ENCODE results near the gene MYL6B. TPM values are rescaled to one million over a fixed set of nuclear protein-coding genes. Genes with fewer than 3 reads are reported as not detected.

MYL6B gene
- total and polyA plus RNA-seq, 7 experiments from 2014 or later, result 3.7 to 60.3 (median 6.7) TPM

GRCh38 chr12:56129206-56129941, 23.0 kb upstream of the MYL6B start:
- Mint-ChIP-seq H3K36me3 (peaks cover 10 to 46% (median 37%) of the 10 kb centered on the region in 5 donors), H3K4me1 (peaks cover 40 to 75% (median 68%) of the 10 kb centered on the region in 7 donors), H3K27ac (peak overlapping the region; percentile 86 to 97 (median 91)), H3K27me3 (no peaks in the 10 kb centered on the region), H3K9me3 (peaks cover 0 to 8% (median 0%) of the 10 kb centered on the region in 11 donors), H3K4me3 (peak overlapping the region; percentile 95 to 100 (median 98))
- POLR2A ChIA-PET, result interaction anchor here (0.6 to 13.1 kb wide), 12 partner anchors 12 to 209 kb away, joined by 3 to 192 read pairs (median 16); partner anchors contain the start of genes IL23A, MYL6, MYL6B and PA2G4
- peak; percentile 34 to 78 (median 68) for DNase-seq
- intact Hi-C loops (cut with micrococcal nuclease), result loop anchor here in 1 of 2 donors (1.0 to 5.0 kb wide), 5 partner anchors 9 to 958 kb away; partner anchors contain the start of genes MYL6B, NAB2, STAT2 and TIMELESS
- H3K4me3 ChIP-seq (ENCODE audit: low read length), result peak overlapping the region; percentile 77
- peaks cover 38 to 48% (median 39%) of the 10 kb centered on the region in 3 experiments for H3K36me3 ChIP-seq (ENCODE audit: control insufficient read depth in 2 of 3, insufficient read depth in 3 of 3, low read length in 3 of 3)
- CTCF ChIA-PET, result interaction anchor here (0.5 to 13.4 kb wide), 8 partner anchors 11 to 373 kb away, joined by 3 to 193 read pairs (median 8); partner anchors contain the start of genes MYL6 and SMARCC2
- peak overlapping the region; percentile 84 for H3K27ac ChIP-seq (ENCODE audit: low read depth, low read length)
- no peaks in the 10 kb centered on the region for H3K27me3 ChIP-seq (ENCODE audit: control insufficient read depth in 2 of 2, insufficient read depth in 2 of 2, low read length in 2 of 2)
- H3K4me1 ChIP-seq (ENCODE audit: control insufficient read depth in 2 of 2, insufficient read depth in 2 of 2, low read length in 2 of 2), result peaks cover 39 to 58% of the 10 kb centered on the region in 2 donors
- peak; percentile 16 for ATAC-seq
- no peaks in the 10 kb centered on the region for H3K9me3 ChIP-seq (ENCODE audit: control insufficient read depth in 2 of 3, low read length in 3 of 3)

GRCh38 chr12:56129942-56130495, 22.4 kb upstream of the MYL6B start:
- peaks cover 10 to 47% (median 37%) of the 10 kb centered on the region in 5 donors for H3K36me3 Mint-ChIP-seq
- H3K27me3 ChIP-seq (ENCODE audit: control insufficient read depth in 2 of 2, insufficient read depth in 2 of 2, low read length in 2 of 2), result no peaks in the 10 kb centered on the region
- H3K27ac ChIP-seq (ENCODE audit: low read depth, low read length), result peak overlapping the region; percentile 84
- peak overlapping the region; percentile 86 to 97 (median 91) for H3K27ac Mint-ChIP-seq
- H3K4me3 ChIP-seq (ENCODE audit: low read length), result peak overlapping the region; percentile 77
- no peak for DNase-seq
- intact Hi-C loops (cut with micrococcal nuclease), result loop anchor here in 1 of 2 donors (1.0 to 5.0 kb wide), 5 partner anchors 8 to 957 kb away; partner anchors contain the start of genes MYL6B, NAB2, STAT2 and TIMELESS
- peaks cover 0 to 8% (median 0%) of the 10 kb centered on the region in 11 donors for H3K9me3 Mint-ChIP-seq
- peaks cover 40 to 71% (median 63%) of the 10 kb centered on the region in 7 donors for H3K4me1 Mint-ChIP-seq
- H3K9me3 ChIP-seq (ENCODE audit: control insufficient read depth in 2 of 3, low read length in 3 of 3), result no peaks in the 10 kb centered on the region
- CTCF ChIA-PET, result interaction anchor here (0.5 to 5.2 kb wide), 6 partner anchors 10 to 372 kb away, joined by 3 to 37 read pairs (median 7); partner anchors contain the start of gene SMARCC2
- peaks cover 39 to 54% (median 44%) of the 10 kb centered on the region in 3 experiments for H3K36me3 ChIP-seq (ENCODE audit: control insufficient read depth in 2 of 3, insufficient read depth in 3 of 3, low read length in 3 of 3)
- POLR2A ChIA-PET, result interaction anchor here (0.6 to 13.1 kb wide), 10 partner anchors 12 to 209 kb away, joined by 3 to 192 read pairs (median 4); partner anchors contain the start of genes IL23A, MYL6, MYL6B and RPL41
- H3K4me3 Mint-ChIP-seq, result peak overlapping the region; percentile 95 to 100 (median 98)
- H3K27me3 Mint-ChIP-seq, result no peaks in the 10 kb centered on the region
- no peak for ATAC-seq
- H3K4me1 ChIP-seq (ENCODE audit: control insufficient read depth in 2 of 2, insufficient read depth in 2 of 2, low read length in 2 of 2), result peaks cover 39 to 55% of the 10 kb centered on the region in 2 donors

GRCh38 chr12:56130876-56131275, 21.5 kb upstream of the MYL6B start:
- ChIA-PET CTCF (interaction anchor here (0.6 to 1.5 kb wide), 3 partner anchors 14 to 58 kb away, joined by 3 to 10 read pairs (median 7); partner anchors contain the start of gene SMARCC2), POLR2A (interaction anchor here (1.0 to 13.1 kb wide), 7 partner anchors 13 to 205 kb away, joined by 3 to 192 read pairs (median 6); partner anchors contain the start of genes MYL6, MYL6B, PA2G4 and RPL41)
- Histone ChIP-seq H3K4me1 (ENCODE audit: control insufficient read depth in 2 of 2, insufficient read depth in 2 of 2, low read length in 2 of 2) (peaks cover 35 to 46% of the 10 kb centered on the region in 2 donors), H3K36me3 (ENCODE audit: control insufficient read depth in 2 of 3, insufficient read depth in 3 of 3, low read length in 3 of 3) (peaks cover 39 to 62% (median 46%) of the 10 kb centered on the region in 3 experiments), H3K27ac (ENCODE audit: low read depth, low read length) (peak overlapping the region; percentile 84), H3K27me3 (ENCODE audit: control insufficient read depth in 2 of 2, insufficient read depth in 2 of 2, low read length in 2 of 2) (no peaks in the 10 kb centered on the region), H3K4me3 (ENCODE audit: low read length) (peak overlapping the region; percentile 77), H3K9me3 (ENCODE audit: control insufficient read depth in 2 of 3, low read length in 3 of 3) (no peaks in the 10 kb centered on the region)
- no peak for DNase-seq
- no peak for ATAC-seq
- Mint-ChIP-seq H3K36me3 (peaks cover 10 to 49% (median 38%) of the 10 kb centered on the region in 5 donors), H3K27me3 (no peaks in the 10 kb centered on the region), H3K9me3 (peaks cover 0 to 8% (median 0%) of the 10 kb centered on the region in 11 donors), H3K4me3 (peak overlapping the region; percentile 95 to 100 (median 98)), H3K27ac (peak overlapping the region; percentile 49 to 97 (median 90)), H3K4me1 (peaks cover 40 to 70% (median 66%) of the 10 kb centered on the region in 7 donors)
- intact Hi-C loops (cut with micrococcal nuclease), result no loop called here

GRCh38 chr12:56134897-56135296, 17.5 kb upstream of the MYL6B start:
- Mint-ChIP-seq H3K4me1 (peaks cover 52 to 80% (median 75%) of the 10 kb centered on the region in 7 donors), H3K27ac (peak overlapping the region in 3 of 9 donors; percentile 83 to 86 (median 84)), H3K36me3 (peaks cover 20 to 76% (median 63%) of the 10 kb centered on the region in 5 donors), H3K27me3 (no peaks in the 10 kb centered on the region), H3K4me3 (no peak overlapping the region), H3K9me3 (peaks cover 0 to 4% (median 0%) of the 10 kb centered on the region in 11 donors)
- no peak overlapping the region for H3K4me3 ChIP-seq (ENCODE audit: low read length)
- ChIA-PET POLR2A (interaction anchor here (1.3 to 13.1 kb wide), 2 partner anchors 7 to 52 kb away, joined by 4 to 192 read pairs; partner anchors contain the start of gene SMARCC2), CTCF (interaction anchor here (0.6 kb wide), 1 partner anchor 90 kb away, joined by 3 read pairs; no protein-coding TSS in a partner anchor)
- H3K27ac ChIP-seq (ENCODE audit: low read depth, low read length), result no peak overlapping the region
- H3K36me3 ChIP-seq (ENCODE audit: control insufficient read depth in 2 of 3, insufficient read depth in 3 of 3, low read length in 3 of 3), result peaks cover 54 to 94% (median 74%) of the 10 kb centered on the region in 3 experiments
- no peaks in the 10 kb centered on the region for H3K9me3 ChIP-seq (ENCODE audit: control insufficient read depth in 2 of 3, low read length in 3 of 3)
- no peak for DNase-seq
- H3K4me1 ChIP-seq (ENCODE audit: control insufficient read depth in 2 of 2, insufficient read depth in 2 of 2, low read length in 2 of 2), result peaks cover 17 to 64% of the 10 kb centered on the region in 2 donors
- intact Hi-C loops (cut with micrococcal nuclease), result no loop called here
- H3K27me3 ChIP-seq (ENCODE audit: control insufficient read depth in 2 of 2, insufficient read depth in 2 of 2, low read length in 2 of 2), result no peaks in the 10 kb centered on the region
- ATAC-seq, result no peak

GRCh38 chr12:56137853-56138571, 14.4 kb upstream of the MYL6B start:
- Histone ChIP-seq H3K4me1 (ENCODE audit: control insufficient read depth in 2 of 2, insufficient read depth in 2 of 2, low read length in 2 of 2) (peaks cover 5 to 45% of the 10 kb centered on the region in 2 donors), H3K9me3 (ENCODE audit: control insufficient read depth in 2 of 3, low read length in 3 of 3) (no peaks in the 10 kb centered on the region)
- H3K4me3 Mint-ChIP-seq, result peak overlapping the region; percentile 31 to 82 (median 70)

More at GRCh38 chr12:56137853-56138571, 14.4 kb upstream of the MYL6B start:
- Histone ChIP-seq H3K27me3 (ENCODE audit: control insufficient read depth in 2 of 2, insufficient read depth in 2 of 2, low read length in 2 of 2) (no peaks in the 10 kb centered on the region), H3K36me3 (ENCODE audit: control insufficient read depth in 2 of 3, insufficient read depth in 3 of 3, low read length in 3 of 3) (peaks cover 37 to 94% (median 72%) of the 10 kb centered on the region in 3 experiments), H3K27ac (ENCODE audit: low read depth, low read length) (peak overlapping the region; percentile 62), H3K4me3 (ENCODE audit: low read length) (no peak overlapping the region)
- peak in 4 of 9 donors; percentile 18 to 38 (median 26) for DNase-seq
- ChIA-PET CTCF (interaction anchor here (1.0 to 5.7 kb wide), 4 partner anchors 10 to 20 kb away, joined by 3 to 37 read pairs (median 4); partner anchors contain the start of genes ESYT1, MYL6B and ZC3H10), POLR2A (interaction anchor here (0.7 to 3.3 kb wide), 11 partner anchors 14 to 116 kb away, joined by 3 to 20 read pairs (median 7); partner anchors contain the start of genes MYL6, MYL6B, RNF41 and RPL41)
- peak overlapping the region; percentile 67 to 92 (median 87) for H3K27ac Mint-ChIP-seq
- H3K9me3 Mint-ChIP-seq, result peaks cover 0 to 4% (median 0%) of the 10 kb centered on the region in 11 donors
- ATAC-seq, result peak; percentile 52
- H3K36me3 Mint-ChIP-seq, result peaks cover 19 to 71% (median 60%) of the 10 kb centered on the region in 5 donors
- intact Hi-C loops (cut with micrococcal nuclease), result loop anchor here (1.0 kb wide), 4 partner anchors 9 to 19 kb away; partner anchors contain the start of genes ESYT1 (in 1 of the 2) and MYL6B (in 1 of the 2)
- H3K27me3 Mint-ChIP-seq, result no peaks in the 10 kb centered on the region
- peaks cover 49 to 75% (median 61%) of the 10 kb centered on the region in 7 donors for H3K4me1 Mint-ChIP-seq
